K562 (cell line): ENCODE measurements around the gene CREG1. TPM values are rescaled to one million over a fixed set of nuclear protein-coding genes. Genes with fewer than 3 reads are reported as not detected.

Experiments
- ATAC-seq: fragments of 200-7000 bp; cut with Tn5 transposase; 3 replicates; pipeline ENCODE4 v1.9.1; 2020; ENCODE audit warnings: moderate library complexity
- BruUV-seq: library from RNA; stranded (reverse); fragments of 400-500 nt; replicated peaks from 2 replicates; lab custom pipeline; 2021; lab: Mats Ljungman, UMichigan
- CTCF ChIA-PET: fragments of 300-600 bp; formaldehyde crosslinking; extraction: SDS; loops from one replicate; lab custom pipeline; 2021; ENCODE audit warnings: low intra/inter-chr PET ratio; lab: Yijun Ruan, JAX
- POLR2A ChIA-PET: fragments of 300-600, 350-650 bp; sonication (Branson Sonifier 250); formaldehyde crosslinking; extraction: SDS; loops from one replicate; lab custom pipeline; 2021; ENCODE audit warnings: antibody characterized with exemption, inconsistent platforms; lab: Yijun Ruan, JAX
- DNase-seq, 4 experiments: peaks; one replicate each; pipeline versions ENCODE4 v3.0.0 to v3.0.0-alpha.2; 2011 to 2018; ENCODE audit warnings: low spot score in 3 of 4, mixed read lengths in 3 of 4; ENCODE audit errors: extremely low read depth in 1 of 4
- FAIRE-seq: peaks from 2 replicates; lab custom pipeline; 2011; peaks lifted over from hg19 to GRCh38; lab: Jason Lieb, UNC
- H2AFZ ChIP-seq: 2 replicates; pipeline ENCODE4 v1.6.0; 2011; ENCODE audit warnings: low read depth, low read length, control low read depth, inconsistent platforms
- H3K27ac ChIP-seq: fragments of 200-600 bp; 3 replicates; pipeline ENCODE4 v1.8.0; 2011; ENCODE audit warnings: low read depth, mild to moderate bottlenecking, control low read depth, inconsistent platforms, low read length, moderate library complexity, mixed read lengths; ENCODE audit errors: extremely low read depth
- H3K27me3 ChIP-seq, 2 experiments: fragments of 300-600 bp in 1 of 2; 2 replicates in 1 of 2; 3 replicates in 1 of 2; pipeline versions ENCODE4 v1.6.0 to v1.8.0; 2011; ENCODE audit warnings: inconsistent platforms in 2 of 2, low read length in 2 of 2, mild to moderate bottlenecking in 1 of 2, mixed read lengths in 1 of 2, moderate library complexity in 1 of 2; ENCODE audit not compliant: control insufficient read depth in 2 of 2, insufficient read depth in 2 of 2
- H3K36me3 ChIP-seq: fragments of 300-600 bp; 3 replicates; pipeline ENCODE4 v1.8.0; 2011; ENCODE audit warnings: mild to moderate bottlenecking, low read length, inconsistent platforms; ENCODE audit not compliant: control insufficient read depth, insufficient read depth
- H3K4me1 ChIP-seq, 2 experiments: fragments of 200-600 bp in 1 of 2; replicated peaks in 1 of 2; 2 replicates in 1 of 2; 3 replicates in 1 of 2; pipeline versions ENCODE4 v1.5.1 to v1.8.0; 2011; ENCODE audit warnings: inconsistent platforms in 2 of 2, low read length in 2 of 2, mild to moderate bottlenecking in 1 of 2, mixed read lengths in 1 of 2, moderate library complexity in 1 of 2; ENCODE audit not compliant: control insufficient read depth in 2 of 2, insufficient read depth in 2 of 2
- H3K4me2 ChIP-seq: 2 replicates; pipeline ENCODE4 v1.6.1; 2011; ENCODE audit warnings: low read length, control low read depth, inconsistent platforms, mixed read lengths; ENCODE audit not compliant: insufficient read depth
- H3K4me3 ChIP-seq: fragments of 200-600 bp; sonication (generic), shearing (Covaris generic); 2 replicates; pipeline ENCODE4 v1.5.1; 2016; ENCODE audit warnings: control low read depth, inconsistent platforms
- H3K79me2 ChIP-seq: fragments of 200-600 bp; 3 replicates; pipeline ENCODE4 v1.8.0; 2011; ENCODE audit warnings: low read length, inconsistent platforms; ENCODE audit not compliant: control insufficient read depth, insufficient read depth
- H3K9ac ChIP-seq, 2 experiments: 2 replicates each; pipeline versions ENCODE4 v1.6.0 to v1.6.1; 2011; ENCODE audit warnings: low read depth in 2 of 2, low read length in 2 of 2, control low read depth in 1 of 2, inconsistent platforms in 1 of 2, mild to moderate bottlenecking in 1 of 2, mixed read lengths in 1 of 2; ENCODE audit not compliant: insufficient read depth in 1 of 2
- H3K9me1 ChIP-seq: one replicate; pipeline ENCODE4 v1.6.0; 2011; ENCODE audit warnings: inconsistent platforms, mild to moderate bottlenecking, low read length, moderate library complexity; ENCODE audit not compliant: control insufficient read depth, insufficient read depth
- H3K9me3 ChIP-seq: replicated peaks from 2 replicates; pipeline ENCODE4 v1.5.1; 2011; ENCODE audit warnings: low read depth, low read length, inconsistent platforms; ENCODE audit not compliant: control insufficient read depth, insufficient read depth
- H4K20me1 ChIP-seq: replicated peaks from 2 replicates; pipeline ENCODE4 v1.6.1; 2011; ENCODE audit warnings: low read length, inconsistent platforms, mixed read lengths; ENCODE audit not compliant: control insufficient read depth, insufficient read depth
- DACH1 ChIP-seq: fragments of 450-650 bp; IDR thresholded peaks from 2 replicates; pipeline ENCODE4 v1.6.1; 2018; ENCODE audit not compliant: partially characterized antibody
- EP400 ChIP-seq: fragments of 450-650 bp; IDR thresholded peaks from 2 replicates; pipeline ENCODE4 v1.6.1; 2017; ENCODE audit warnings: antibody characterized with exemption, mild to moderate bottlenecking, moderate library complexity
- FOXA1 ChIP-seq: fragments of 450-650 bp; IDR thresholded peaks from 2 replicates; pipeline ENCODE4 v1.6.1; 2016; ENCODE audit warnings: mild to moderate bottlenecking, borderline replicate concordance
- HNRNPK ChIP-seq: fragments of 200-400 bp; formaldehyde crosslinking; IDR thresholded peaks from one replicate; pipeline ENCODE4 v1.6.1; 2018; ENCODE audit warnings: mild to moderate bottlenecking, low read depth, low read length; ENCODE audit not compliant: poor library complexity, severe bottlenecking
- ILF3 ChIP-seq: fragments of 450-650 bp; IDR thresholded peaks from 2 replicates; pipeline ENCODE4 v1.6.1; 2018; ENCODE audit warnings: antibody characterized with exemption, mild to moderate bottlenecking, moderate library complexity, borderline replicate concordance
- MYC ChIP-seq, 2 experiments: fragments of 250-450 bp in 1 of 2; sonication (Bioruptor Pico) in 1 of 2; IDR thresholded peaks; 2 replicates each; pipeline versions ENCODE4 v1.5.1 to v1.6.1; 2012 to 2021; ENCODE audit warnings: low read depth in 2 of 2, borderline replicate concordance in 1 of 2, improper control_type of control experiment in 1 of 2, low read length in 1 of 2, mild to moderate bottlenecking in 1 of 2, moderate library complexity in 1 of 2
- PRPF4 ChIP-seq: fragments of 200-400 bp; formaldehyde crosslinking; IDR thresholded peaks from one replicate; pipeline ENCODE4 v1.6.1; 2017; ENCODE audit warnings: low read length, low read depth, mild to moderate bottlenecking; ENCODE audit not compliant: insufficient read depth, poor library complexity, severe bottlenecking
- SMARCA5 ChIP-seq: fragments of 450-650 bp; IDR thresholded peaks from 2 replicates; pipeline ENCODE4 v1.6.1; 2016
- ZBTB1 ChIP-seq: sonication (generic); formaldehyde crosslinking; IDR thresholded peaks from 2 replicates; pipeline ENCODE4 v1.8.1; 2023; ENCODE audit warnings: missing genetic modification reagents, low read depth, mild to moderate bottlenecking, borderline replicate concordance
- ZBTB17 ChIP-seq: fragments of 450-650 bp; formaldehyde crosslinking; IDR thresholded peaks from 2 replicates; pipeline ENCODE4 v1.4.0; 2020; ENCODE audit warnings: mild to moderate bottlenecking
- ZC3H11A ChIP-seq: IDR thresholded peaks from 2 replicates; pipeline ENCODE4 v1.6.1; 2012; ENCODE audit warnings: low read depth, low read length, improper control_type of control experiment
- ZNF174 ChIP-seq: fragments of 250-450 bp; sonication (Bioruptor Pico); IDR thresholded peaks from 2 replicates; pipeline ENCODE4 v1.4.0; 2020; ENCODE audit warnings: mild to moderate bottlenecking
- ZNF444 ChIP-seq: fragments of 250-450 bp; sonication (Bioruptor Pico); IDR thresholded peaks from 2 replicates; pipeline ENCODE4 v1.4.0; 2020; ENCODE audit warnings: mild to moderate bottlenecking, moderate library complexity
- WGBS: fragments of 100-300 bp; shearing (Covaris generic); methylation state at CpG from one replicate; pipeline ENCODE4 v1.1.6; 2016; ENCODE audit warnings: low coverage, mixed read lengths; ENCODE audit not compliant: insufficient coverage; ENCODE audit errors: missing lambda C conversion rate; 5-methylcytosine and 5-hydroxymethylcytosine counted together
- in situ Hi-C: fragments of 300-500 bp; cut with MboI; formaldehyde crosslinking; loops from 4 replicates; pipeline ENCODE4 v1.15.0; 2018; ENCODE audit warnings: inconsistent platforms, mixed read lengths
- intact Hi-C: fragments of 100-400 bp; cut with micrococcal nuclease; formaldehyde crosslinking; loops from 2 replicates; pipeline ENCODE4 v1.14.2; 2022
- polyA plus RNA-seq, 8 experiments: library from polyadenylated mRNA; depleted of rRNA in 4 of 8; stranded (reverse) in 5 of 8; unstranded in 3 of 8; fragments of >200 nt; fragmentation: Nextera tagmentation in 2 of 8; fragmentation: Illumina TruSeq in 1 of 8; extraction: Ambion mirVana in 2 of 8; extraction: Trizol in 1 of 8; gene quantifications; 2 replicates each; pipeline versions ENCODE4 v1.2.1 to v1.2.3, GENCODE V29; 2011 to 2014; ENCODE audit warnings: inconsistent platforms in 1 of 8, missing spikeins in 1 of 8
- total RNA-seq, 7 experiments: library from RNA; depleted of rRNA in 6 of 7; stranded (reverse); fragments of >200 nt in 6 of 7; fragmentation: Illumina TruSeq in 2 of 7; extraction: Trizol in 2 of 7; gene quantifications; 2 replicates each; pipeline versions ENCODE4 v1.2.1 to v1.2.3, GENCODE V29; 2011 to 2021; ENCODE audit warnings: low replicate concordance in 1 of 7
- TF ChIP-seq, protein P1 (sequence below), 2 experiments: IDR thresholded peaks; 2 replicates each; pipeline ENCODE4 v1.6.1; 2011; ENCODE audit warnings: borderline replicate concordance in 1 of 2, control low read depth in 1 of 2, low read depth in 1 of 2, low read length in 1 of 2, mild to moderate bottlenecking in 1 of 2, mixed read lengths in 1 of 2, moderate library complexity in 1 of 2; ENCODE audit not compliant: insufficient read depth in 1 of 2, insufficient read length in 1 of 2, poor library complexity in 1 of 2, severe bottlenecking in 1 of 2; ENCODE audit errors: extremely low read depth in 1 of 2
- TF ChIP-seq, protein P2 (sequence below): sonication (generic); formaldehyde crosslinking; IDR thresholded peaks from 2 replicates; pipeline ENCODE4 v1.8.1; 2022; ENCODE audit warnings: missing genetic modification reagents

Gene CREG1
- total and polyA plus RNA-seq, 9 of the 15 experiments (the other 6 are each of a cell fraction or from before 2014, with no cell fraction given) = 45.7 to 272 (median 161) TPM

DNA sequence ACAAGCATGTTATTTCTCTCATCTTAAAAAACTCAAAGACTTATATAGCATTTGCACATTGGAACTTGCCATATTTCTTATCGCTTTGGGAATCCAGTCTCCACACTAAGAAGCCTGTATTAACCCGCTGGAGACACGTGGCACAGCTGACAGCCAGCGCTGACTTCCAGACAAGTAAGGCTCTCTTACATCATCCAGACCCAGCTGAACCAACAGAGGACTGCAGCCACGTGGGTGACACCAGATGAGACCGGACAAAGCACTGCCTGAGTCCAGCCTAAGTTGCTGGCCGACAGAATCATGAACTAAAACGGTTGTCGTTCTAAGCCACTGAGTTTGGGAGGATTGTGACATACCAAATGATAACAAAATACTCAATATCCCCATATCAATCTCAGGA lies 28.9 kb downstream of the CREG1 start:
- Histone ChIP-seq H3K9ac (no peak overlapping the region), H3K79me2 (no peaks in the 10 kb centered on the region), H2AFZ (peak overlapping the region; percentile 66), H3K9me1 (no peaks in the 10 kb centered on the region), H3K36me3 (no peaks in the 10 kb centered on the region), H3K4me1 (peaks cover 5 to 19% of the 10 kb centered on the region in 2 experiments; a peak in 3 of 5 replicates), H3K27ac (no peak overlapping the region), H3K27me3 (0 out of 5 replicates have a peak, but pooled peaks cover 0 to 1% of the 10 kb centered on the region in 2 experiments), H3K4me2 (0 out of 2 replicates have a peak overlapping the region, but pooled peaks have one; percentile 5), H3K9me3 (no peaks in the 10 kb centered on the region), H3K4me3 (no peak overlapping the region), H4K20me1 (no peaks in the 10 kb centered on the region)
- POLR2A ChIA-PET = interaction anchor here (0.6 to 1.8 kb wide), 6 partner anchors 9 to 610 kb away, joined by 3 to 6 read pairs (median 3); no protein-coding TSS in a partner anchor
- no TSS peak for BruUV-seq
- peak; percentile 60 for FAIRE-seq
- CTCF ChIA-PET = no interaction called here
- peak; percentile 83 for ATAC-seq
- in situ Hi-C loops (loop anchor here (5.0 kb wide), 2 partner anchors 257 to 457 kb away; no protein-coding TSS in a partner anchor), intact Hi-C loops (loop anchor here (2.0 kb wide), 1 partner anchor 32 kb away; no protein-coding TSS in a partner anchor)
- peak in 3 of 4 experiments; percentile 33 to 63 (median 42) for DNase-seq
- 14% methylated on average over 9 of the region's 9 CpGs for WGBS
- TF ChIP-seq MYC (IDR thresholded peaks at IDR 0.05; ENCODE audit: low read depth, low read length) = peak; percentile 99
- no peak for TF ChIP-seq MYC (CRISPR knock-in tag; IDR thresholded peaks at IDR 0.05; ENCODE audit: borderline replicate concordance, low read depth)
- no peak for TF ChIP-seq ILF3
- no peak for TF ChIP-seq SMARCA5
- TF ChIP-seq HNRNPK = no peak
- TF ChIP-seq ZNF444 = no peak
- TF ChIP-seq DACH1 = peak; percentile 41
- TF ChIP-seq PRPF4 = no peak
- no peak for TF ChIP-seq ZC3H11A
- TF ChIP-seq, protein P1, sequence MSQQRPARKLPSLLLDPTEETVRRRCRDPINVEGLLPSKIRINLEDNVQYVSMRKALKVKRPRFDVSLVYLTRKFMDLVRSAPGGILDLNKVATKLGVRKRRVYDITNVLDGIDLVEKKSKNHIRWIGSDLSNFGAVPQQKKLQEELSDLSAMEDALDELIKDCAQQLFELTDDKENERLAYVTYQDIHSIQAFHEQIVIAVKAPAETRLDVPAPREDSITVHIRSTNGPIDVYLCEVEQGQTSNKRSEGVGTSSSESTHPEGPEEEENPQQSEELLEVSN (IDR thresholded peaks at IDR 0.05; ENCODE audit: borderline replicate concordance in 1 of 2, extremely low read depth in 1 of 2, insufficient read depth in 1 of 2, insufficient read length in 1 of 2, low read depth in 1 of 2, low read length in 1 of 2, poor library complexity in 1 of 2, severe bottlenecking in 1 of 2) = peak in 1 of 2 experiments; percentile 47
- TF ChIP-seq, protein P2, sequence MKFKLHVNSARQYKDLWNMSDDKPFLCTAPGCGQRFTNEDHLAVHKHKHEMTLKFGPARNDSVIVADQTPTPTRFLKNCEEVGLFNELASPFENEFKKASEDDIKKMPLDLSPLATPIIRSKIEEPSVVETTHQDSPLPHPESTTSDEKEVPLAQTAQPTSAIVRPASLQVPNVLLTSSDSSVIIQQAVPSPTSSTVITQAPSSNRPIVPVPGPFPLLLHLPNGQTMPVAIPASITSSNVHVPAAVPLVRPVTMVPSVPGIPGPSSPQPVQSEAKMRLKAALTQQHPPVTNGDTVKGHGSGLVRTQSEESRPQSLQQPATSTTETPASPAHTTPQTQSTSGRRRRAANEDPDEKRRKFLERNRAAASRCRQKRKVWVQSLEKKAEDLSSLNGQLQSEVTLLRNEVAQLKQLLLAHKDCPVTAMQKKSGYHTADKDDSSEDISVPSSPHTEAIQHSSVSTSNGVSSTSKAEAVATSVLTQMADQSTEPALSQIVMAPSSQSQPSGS (CRISPR knock-in tag) = no peak
- TF ChIP-seq ZBTB1 (CRISPR knock-in tag) = no peak
- 0 out of 2 replicates have a peak, but pooled peaks have one; percentile 14 for TF ChIP-seq FOXA1
- peak; percentile 94 for TF ChIP-seq EP400
- no peak for TF ChIP-seq ZBTB17
- TF ChIP-seq ZNF174 (CRISPR knock-in tag) = no peak
